HEK293 (cell line): ENCODE data around the gene FBXO28.

Experiments used
- FEZF1 ChIP-seq: fragments of 450-650 bp; formaldehyde crosslinking; IDR thresholded peaks from 2 replicates; pipeline ENCODE4 v1.5.1; 2016; ENCODE audit warnings: missing biosample characterization, missing genetic modification characterization
- GLIS2 ChIP-seq: fragments of 450-650 bp; formaldehyde crosslinking; IDR thresholded peaks from 2 replicates; pipeline ENCODE4 v1.5.1; 2016; ENCODE audit warnings: missing biosample characterization, missing genetic modification characterization
- HOXC10 ChIP-seq: sonication (generic); formaldehyde crosslinking; IDR thresholded peaks from 2 replicates; pipeline ENCODE4 v1.8.1; 2023; ENCODE audit warnings: mild to moderate bottlenecking, missing genetic modification reagents
- PATZ1 ChIP-seq: fragments of 450-650 bp; formaldehyde crosslinking; IDR thresholded peaks from 2 replicates; pipeline ENCODE4 v1.5.1; 2016; ENCODE audit warnings: missing biosample characterization, missing genetic modification characterization
- ZBTB11 ChIP-seq: fragments of 450-650 bp; formaldehyde crosslinking; conservative IDR thresholded peaks from 2 replicates; pipeline ENCODE4 v1.5.1; 2016; ENCODE audit warnings: low read depth, missing biosample characterization, missing genetic modification characterization
- ZBTB20 ChIP-seq: fragments of 450-650 bp; formaldehyde crosslinking; IDR thresholded peaks from 2 replicates; pipeline ENCODE4 v1.5.1; 2016; ENCODE audit warnings: missing biosample characterization, missing genetic modification characterization
- ZBTB26 ChIP-seq: fragments of 450-650 bp; formaldehyde crosslinking; optimal IDR thresholded peaks from 2 replicates; pipeline ENCODE3; 2016; ENCODE audit warnings: missing biosample characterization, mild to moderate bottlenecking, missing genetic modification characterization
- ZBTB8A ChIP-seq: fragments of 450-650 bp; formaldehyde crosslinking; IDR thresholded peaks from 2 replicates; pipeline ENCODE4 v1.5.1; 2016; ENCODE audit warnings: missing biosample characterization, missing genetic modification characterization
- ZFHX2 ChIP-seq: fragments of 450-650 bp; formaldehyde crosslinking; conservative IDR thresholded peaks from 2 replicates; pipeline ENCODE4 v1.5.1; 2016; ENCODE audit warnings: missing biosample characterization, missing genetic modification characterization
- ZFP3 ChIP-seq: fragments of 450-650 bp; formaldehyde crosslinking; IDR thresholded peaks from 2 replicates; pipeline ENCODE4 v1.5.1; 2016; ENCODE audit warnings: low read depth, missing biosample characterization, missing genetic modification characterization
- ZNF132 ChIP-seq: fragments of 450-650 bp; formaldehyde crosslinking; IDR thresholded peaks from 2 replicates; pipeline ENCODE4 v1.5.1; 2017; ENCODE audit warnings: missing biosample characterization, missing genetic modification characterization, borderline replicate concordance
- ZNF140 ChIP-seq: fragments of 450-650 bp; formaldehyde crosslinking; IDR thresholded peaks from 2 replicates; pipeline ENCODE4 v1.5.1; 2016; ENCODE audit warnings: missing biosample characterization, missing genetic modification characterization
- ZNF26 ChIP-seq: fragments of 450-650 bp; formaldehyde crosslinking; IDR thresholded peaks from 2 replicates; pipeline ENCODE4 v1.5.1; 2016; ENCODE audit warnings: missing biosample characterization, missing genetic modification characterization
- ZNF324 ChIP-seq: fragments of 450-650 bp; formaldehyde crosslinking; IDR thresholded peaks from 2 replicates; pipeline ENCODE4 v1.5.1; 2016; ENCODE audit warnings: missing biosample characterization, missing genetic modification characterization
- ZNF335 ChIP-seq: fragments of 450-650 bp; formaldehyde crosslinking; conservative IDR thresholded peaks from 2 replicates; pipeline ENCODE4 v1.5.1; 2016; ENCODE audit warnings: missing biosample characterization, missing genetic modification characterization
- ZNF398 ChIP-seq: fragments of 450-650 bp; formaldehyde crosslinking; IDR thresholded peaks from 2 replicates; pipeline ENCODE4 v1.5.1; 2017; ENCODE audit warnings: missing biosample characterization, missing genetic modification characterization
- ZNF473 ChIP-seq: fragments of 450-650 bp; formaldehyde crosslinking; IDR thresholded peaks from 2 replicates; pipeline ENCODE4 v1.5.1; 2017; ENCODE audit warnings: missing biosample characterization, missing genetic modification characterization
- ZNF521 ChIP-seq: fragments of 450-650 bp; formaldehyde crosslinking; IDR thresholded peaks from 2 replicates; pipeline ENCODE4 v1.5.1; 2017; ENCODE audit warnings: missing biosample characterization, mild to moderate bottlenecking, missing genetic modification characterization
- ZNF544 ChIP-seq: fragments of 450-650 bp; formaldehyde crosslinking; IDR thresholded peaks from 2 replicates; pipeline ENCODE4 v1.5.0; 2017; ENCODE audit warnings: missing biosample characterization, missing genetic modification characterization
- ZNF548 ChIP-seq: fragments of 450-650 bp; formaldehyde crosslinking; IDR thresholded peaks from 2 replicates; pipeline ENCODE4 v1.5.1; 2016; ENCODE audit warnings: missing biosample characterization, missing genetic modification characterization
- ZNF549 ChIP-seq: fragments of 450-650 bp; IDR thresholded peaks from 2 replicates; pipeline ENCODE4 v1.5.1; 2018; ENCODE audit warnings: missing biosample characterization, missing genetic modification characterization, mild to moderate bottlenecking, inconsistent platforms, moderate library complexity
- ZNF558 ChIP-seq: fragments of 450-650 bp; formaldehyde crosslinking; IDR thresholded peaks from 2 replicates; pipeline ENCODE4 v1.5.1; 2016; ENCODE audit warnings: missing biosample characterization, missing genetic modification characterization
- ZNF560 ChIP-seq: fragments of 450-650 bp; formaldehyde crosslinking; IDR thresholded peaks from 2 replicates; pipeline ENCODE4 v1.5.1; 2017; ENCODE audit warnings: missing biosample characterization, missing genetic modification characterization, borderline replicate concordance
- ZNF571 ChIP-seq: fragments of 450-650 bp; formaldehyde crosslinking; IDR thresholded peaks from 2 replicates; pipeline ENCODE4 v1.5.0; 2017; ENCODE audit warnings: missing biosample characterization, missing genetic modification characterization
- ZNF629 ChIP-seq: fragments of 450-650 bp; formaldehyde crosslinking; IDR thresholded peaks from 2 replicates; pipeline ENCODE4 v1.5.1; 2017; ENCODE audit warnings: missing biosample characterization, missing genetic modification characterization
- ZNF639 ChIP-seq: fragments of 450-650 bp; formaldehyde crosslinking; IDR thresholded peaks from 2 replicates; pipeline ENCODE4 v1.5.1; 2016; ENCODE audit warnings: missing biosample characterization, missing genetic modification characterization
- ZNF654 ChIP-seq: fragments of 450-650 bp; formaldehyde crosslinking; IDR thresholded peaks from 2 replicates; pipeline ENCODE4 v1.5.1; 2016; ENCODE audit warnings: low read depth, missing biosample characterization, missing genetic modification characterization
- ZNF701 ChIP-seq: fragments of 450-650 bp; formaldehyde crosslinking; IDR thresholded peaks from 2 replicates; pipeline ENCODE4 v1.5.1; 2016; ENCODE audit warnings: missing biosample characterization, missing genetic modification characterization
- ZNF76 ChIP-seq: fragments of 450-650 bp; formaldehyde crosslinking; IDR thresholded peaks from 2 replicates; pipeline ENCODE4; 2016; ENCODE audit warnings: low read depth, missing biosample characterization, missing genetic modification characterization, borderline replicate concordance

FBXO28 gene

GRCh38 chr1:224113918-224114786, at the start of gene FBXO28 (continued):
- TF ChIP-seq ZBTB26 (tag by site-specific recombination) (peak; percentile 51), ZNF629 (tag by site-specific recombination) (peak; percentile 94), ZNF549 (tag by site-specific recombination) (no peak), GLIS2 (tag by site-specific recombination) (peak; percentile 97), ZNF544 (tag by site-specific recombination) (no peak), ZNF639 (tag by site-specific recombination) (peak; percentile 93), ZNF701 (tag by site-specific recombination) (no peak), ZNF560 (tag by site-specific recombination) (no peak), FEZF1 (tag by site-specific recombination) (no peak), ZNF324 (tag by site-specific recombination) (peak; percentile 96), ZNF548 (no peak), ZNF571 (tag by site-specific recombination) (no peak), ZNF654 (no peak), ZNF398 (tag by site-specific recombination) (peak; percentile 55), PATZ1 (peak; percentile 100), HOXC10 (peak; percentile 80; the same call in 1 of the 2 replicates), ZBTB8A (tag by site-specific recombination) (peak; percentile 45; the same call in 1 of the 2 replicates), ZNF26 (tag by site-specific recombination) (no peak), ZNF473 (tag by site-specific recombination) (no peak), ZFHX2 (tag by site-specific recombination) (peak; percentile 55), ZNF140 (tag by site-specific recombination) (no peak), ZBTB20 (tag by site-specific recombination) (peak; percentile 56), ZNF76 (peak; percentile 90), ZNF335 (tag by site-specific recombination) (peak; percentile 95), ZNF521 (tag by site-specific recombination) (no peak), ZNF132 (tag by site-specific recombination) (no peak), ZBTB11 (tag by site-specific recombination) (peak; percentile 99), ZNF558 (tag by site-specific recombination) (no peak), ZFP3 (tag by site-specific recombination) (no peak)
